Neural progenitor cell (in vitro differentiated cells): ENCODE results near the gene LYST. TPM values are rescaled to one million over a fixed set of nuclear protein-coding genes. Genes with fewer than 3 reads are reported as not detected.
"Not testable (repeated sequence)": the region's sequence is repeated elsewhere in the genome, so short reads cannot be mapped to it uniquely, and the experiment has no call there.

Experiments
- DNase-seq: peaks from one replicate; pipeline ENCODE4 v3.0.0-alpha.2; 2016; ENCODE audit warnings: low spot score
- H2AFZ ChIP-seq: fragments of 200-600 bp; sonication (generic); replicated peaks from 2 replicates; pipeline ENCODE4 v1.6.1; 2016; ENCODE audit warnings: antibody characterized with exemption
- H3F3A ChIP-seq: fragments of 200-600 bp; sonication (generic); 2 replicates; pipeline ENCODE4 v1.6.1; 2016; ENCODE audit warnings: antibody characterized with exemption, low read depth
- H3K27ac ChIP-seq: fragments of 200-600 bp; sonication (generic); 2 replicates; pipeline ENCODE4 v1.5.1; 2016; ENCODE audit warnings: mild to moderate bottlenecking
- H3K27me3 ChIP-seq: fragments of 200-600 bp; sonication (generic); 2 replicates; pipeline ENCODE4 v1.6.1; 2016; ENCODE audit warnings: mild to moderate bottlenecking, moderate library complexity
- H3K36me3 ChIP-seq: fragments of 200-600 bp; sonication (generic); 2 replicates; pipeline ENCODE4 v1.5.1; 2016
- H3K4me1 ChIP-seq: fragments of 200-600 bp; sonication (generic); 2 replicates; pipeline ENCODE4 v1.6.1; 2016; ENCODE audit warnings: mixed run types
- H3K4me2 ChIP-seq: fragments of 200-600 bp; sonication (generic); 2 replicates; pipeline ENCODE4 v1.6.1; 2016
- H3K4me3 ChIP-seq: fragments of 200-600 bp; sonication (generic); 2 replicates; pipeline ENCODE4 v1.5.1; 2016
- H3K79me2 ChIP-seq: fragments of 200-600 bp; sonication (generic); 2 replicates; pipeline ENCODE4 v1.6.1; 2016; ENCODE audit warnings: low read depth
- H3K9ac ChIP-seq: fragments of 200-600 bp; sonication (generic); 2 replicates; pipeline ENCODE4 v1.6.1; 2016
- H3K9me3 ChIP-seq: fragments of 200-600 bp; sonication (generic); 2 replicates; pipeline ENCODE4 v1.5.1; 2016; ENCODE audit warnings: low read depth
- H4K20me1 ChIP-seq: fragments of 200-600 bp; sonication (generic); 2 replicates; pipeline ENCODE4 v1.6.1; 2016; ENCODE audit warnings: low read depth
- H3K27ac Mint-ChIP-seq: 3 replicates; pipeline ENCODE4 v1.8.0; 2021; ENCODE audit warnings: mixed read lengths
- H3K27me3 Mint-ChIP-seq: 2 replicates; pipeline ENCODE4 v1.8.0; 2022; ENCODE audit warnings: low read depth, mild to moderate bottlenecking, inconsistent platforms, moderate library complexity, mixed read lengths; ENCODE audit not compliant: insufficient read depth
- H3K36me3 Mint-ChIP-seq: 3 replicates; pipeline ENCODE4 v1.8.0; 2021; ENCODE audit warnings: mixed read lengths
- H3K4me1 Mint-ChIP-seq: 3 replicates; pipeline ENCODE4 v1.8.0; 2021; ENCODE audit warnings: mixed read lengths
- H3K4me3 Mint-ChIP-seq: 3 replicates; pipeline ENCODE4 v1.8.0; 2021; ENCODE audit warnings: mild to moderate bottlenecking, moderate library complexity, mixed read lengths
- H3K9me3 Mint-ChIP-seq: 3 replicates; pipeline ENCODE4 v1.8.0; 2020; ENCODE audit warnings: mixed read lengths
- CTCF ChIP-seq: fragments of 200-600 bp; sonication (generic); IDR thresholded peaks from 2 replicates; pipeline ENCODE4 v1.5.1; 2017; ENCODE audit warnings: antibody characterized with exemption, mild to moderate bottlenecking
- EZH2 ChIP-seq: fragments of 200-600 bp; sonication (generic); IDR thresholded peaks from 2 replicates; pipeline ENCODE4 v1.6.1; 2017; ENCODE audit warnings: antibody characterized with exemption, mild to moderate bottlenecking, moderate library complexity
- EZH2phosphoT487 ChIP-seq: fragments of 200-600 bp; sonication (generic); IDR thresholded peaks from 2 replicates; pipeline ENCODE4 v1.6.1; 2017; ENCODE audit warnings: antibody characterized with exemption
- total RNA-seq: library from RNA; depleted of rRNA; stranded (reverse); fragments of >200 nt; gene quantifications from 2 replicates; pipeline ENCODE4 v1.2.3, GENCODE V29; 2015; ENCODE audit warnings: low replicate concordance

The LYST gene
- total RNA-seq, 1 donor from 2014 or later: 0.82 TPM

- Histone ChIP-seq H3K36me3 (no peaks in the 10 kb centered on the region), H3K9ac (no peak overlapping the region), H3K79me2 (no peaks in the 10 kb centered on the region), H3K4me2 (no peak overlapping the region), H3K27ac (no peak overlapping the region), H3F3A (no peaks in the 10 kb centered on the region), H2AFZ (no peak overlapping the region), H3K4me3 (no peak overlapping the region), H4K20me1 (no peaks in the 10 kb centered on the region), H3K9me3 (no peaks in the 10 kb centered on the region), H3K27me3 (peaks cover 36% of the 10 kb centered on the region), H3K4me1 (no peaks in the 10 kb centered on the region)
- peaks cover 2% of the 10 kb centered on the region for H3K9me3 Mint-ChIP-seq
- no peak overlapping the region for H3K4me3 Mint-ChIP-seq
- TF ChIP-seq EZH2phosphoT487 (no peak), CTCF (no peak), EZH2 (no peak)
- H3K27ac Mint-ChIP-seq: no peak overlapping the region
- H3K4me1 Mint-ChIP-seq: no peaks in the 10 kb centered on the region
- no peaks in the 10 kb centered on the region for H3K27me3 Mint-ChIP-seq
- DNase-seq: no peak
- no peaks in the 10 kb centered on the region for H3K36me3 Mint-ChIP-seq
These were observed 13.1 kb downstream of the LYST start for GRCh38 chr1:235853653-235854052.

GRCh38 chr1:235852887-235853286, 13.8 kb downstream of the LYST start:
- Histone ChIP-seq H3K9me3 (no peaks in the 10 kb centered on the region), H3F3A (no peaks in the 10 kb centered on the region), H3K79me2 (no peaks in the 10 kb centered on the region), H2AFZ (no peak overlapping the region), H4K20me1 (no peaks in the 10 kb centered on the region), H3K36me3 (no peaks in the 10 kb centered on the region), H3K4me1 (no peaks in the 10 kb centered on the region), H3K4me2 (no peak overlapping the region), H3K27me3 (peaks cover 36% of the 10 kb centered on the region), H3K9ac (no peak overlapping the region), H3K4me3 (no peak overlapping the region), H3K27ac (no peak overlapping the region)
- TF ChIP-seq EZH2: no peak
- no peak for DNase-seq
- H3K27ac Mint-ChIP-seq: no peak overlapping the region
- H3K27me3 Mint-ChIP-seq: no peaks in the 10 kb centered on the region
- peaks cover 2% of the 10 kb centered on the region for H3K9me3 Mint-ChIP-seq
- H3K4me3 Mint-ChIP-seq: no peak overlapping the region
- no peaks in the 10 kb centered on the region for H3K4me1 Mint-ChIP-seq
- H3K36me3 Mint-ChIP-seq: no peaks in the 10 kb centered on the region

GRCh38 chr1:235851939-235852338, 14.8 kb downstream of the LYST start:
- no peaks in the 10 kb centered on the region for H3K79me2 ChIP-seq
- H3K27me3 ChIP-seq: peaks cover 36% of the 10 kb centered on the region
- Mint-ChIP-seq H3K36me3 (no peaks in the 10 kb centered on the region), H3K27me3 (no peaks in the 10 kb centered on the region), H3K9me3 (peaks cover 2% of the 10 kb centered on the region), H3K4me3 (no peak overlapping the region), H3K4me1 (no peaks in the 10 kb centered on the region), H3K27ac (no peak overlapping the region)
- no peak for DNase-seq
- no peak overlapping the region for H3K27ac ChIP-seq
- H2AFZ ChIP-seq: no peak overlapping the region
- H3K4me2 ChIP-seq: no peak overlapping the region
- H3K36me3 ChIP-seq: no peaks in the 10 kb centered on the region
- no peaks in the 10 kb centered on the region for H3F3A ChIP-seq
- no peaks in the 10 kb centered on the region for H3K4me1 ChIP-seq
- TF ChIP-seq CTCF: no peak
- no peak for TF ChIP-seq EZH2
- TF ChIP-seq EZH2phosphoT487: no peak
- H3K9me3 ChIP-seq: no peaks in the 10 kb centered on the region
- H3K4me3 ChIP-seq: no peak overlapping the region
- H3K9ac ChIP-seq: no peak overlapping the region
- H4K20me1 ChIP-seq: no peaks in the 10 kb centered on the region

GRCh38 chr1:235848251-235848650, 18.5 kb downstream of the LYST start:
- not testable (repeated sequence) for H3K4me3 ChIP-seq, H2AFZ ChIP-seq, H3K9ac ChIP-seq, H3K27ac ChIP-seq, H3K4me1 ChIP-seq, H3F3A ChIP-seq, H3K27ac Mint-ChIP-seq, H3K4me1 Mint-ChIP-seq, H3K36me3 Mint-ChIP-seq, DNase-seq, H4K20me1 ChIP-seq, H3K36me3 ChIP-seq, H3K27me3 ChIP-seq, H3K4me3 Mint-ChIP-seq, H3K27me3 Mint-ChIP-seq, H3K4me2 ChIP-seq, H3K79me2 ChIP-seq, H3K9me3 ChIP-seq, H3K9me3 Mint-ChIP-seq
